MM.1S (cell line): ENCODE measurements around the gene GTPBP6.
"Not testable (repeated sequence)": the region's sequence is repeated elsewhere in the genome, so short reads cannot be mapped to it uniquely, and the experiment has no call there.

Experiments
- DNase-seq: peaks from one replicate; pipeline ENCODE4 v3.0.0-alpha.2; 2015
- H2AFZ ChIP-seq: fragments of 300-600 bp; sonication (generic); 2 replicates; pipeline ENCODE4 v1.6.0; 2016; ENCODE audit warnings: antibody characterized with exemption, low read length
- H3F3A ChIP-seq: fragments of 300-600 bp; sonication (generic); 2 replicates; pipeline ENCODE4 v1.6.1; 2016; ENCODE audit warnings: mild to moderate bottlenecking, antibody characterized with exemption, low read length, moderate library complexity, mixed read lengths; ENCODE audit not compliant: insufficient read depth
- H3K27ac ChIP-seq: fragments of 300-600 bp; sonication (generic); 2 replicates; pipeline ENCODE4 v1.5.1; 2016; ENCODE audit warnings: mild to moderate bottlenecking, low read length
- H3K27me3 ChIP-seq: fragments of 300-600 bp; sonication (generic); replicated peaks from 2 replicates; pipeline ENCODE4 v1.6.0; 2016; ENCODE audit warnings: low read length; ENCODE audit not compliant: insufficient read depth
- H3K36me3 ChIP-seq: fragments of 300-600 bp; sonication (generic); replicated peaks from 2 replicates; pipeline ENCODE4 v1.6.1; 2016; ENCODE audit warnings: mild to moderate bottlenecking, low read length, mixed read lengths; ENCODE audit not compliant: insufficient read depth
- H3K4me1 ChIP-seq: fragments of 300-600 bp; sonication (generic); 2 replicates; pipeline ENCODE4 v1.6.1; 2016; ENCODE audit warnings: low read length, mixed read lengths
- H3K4me2 ChIP-seq: fragments of 300-600 bp; sonication (generic); 2 replicates; pipeline ENCODE4 v1.6.0; 2016; ENCODE audit warnings: low read depth, low read length
- H3K4me3 ChIP-seq: fragments of 300-600 bp; sonication (generic); 2 replicates; pipeline ENCODE4 v1.5.1; 2016; ENCODE audit warnings: low read length, mixed read lengths
- H3K79me2 ChIP-seq: fragments of 300-600 bp; sonication (generic); 2 replicates; pipeline ENCODE4 v1.6.1; 2016; ENCODE audit warnings: mixed run types, low read length, mixed read lengths
- H3K9ac ChIP-seq: fragments of 300-600 bp; sonication (generic); 2 replicates; pipeline ENCODE4 v1.6.1; 2016; ENCODE audit warnings: low read length, mixed read lengths
- H3K9me2 ChIP-seq: fragments of 300-600 bp; sonication (generic); replicated peaks from 2 replicates; pipeline ENCODE4 v1.6.1; 2016; ENCODE audit warnings: mild to moderate bottlenecking, low read length, mixed read lengths; ENCODE audit not compliant: insufficient read depth
- H3K9me3 ChIP-seq: fragments of 300-600 bp; sonication (generic); replicated peaks from 2 replicates; pipeline ENCODE4 v1.6.1; 2016; ENCODE audit warnings: mild to moderate bottlenecking, low read length, mixed read lengths; ENCODE audit not compliant: insufficient read depth
- H4K20me1 ChIP-seq: fragments of 300-600 bp; sonication (generic); 2 replicates; pipeline ENCODE4 v1.6.1; 2016; ENCODE audit warnings: mild to moderate bottlenecking, low read length, moderate library complexity, mixed read lengths; ENCODE audit not compliant: insufficient read depth
- EZH2 ChIP-seq: fragments of 300-600 bp; sonication (generic); optimal IDR thresholded peaks from 2 replicates; pipeline ENCODE3; 2017; ENCODE audit warnings: low read depth, mild to moderate bottlenecking, antibody characterized with exemption, low read length, mixed read lengths
- EZH2phosphoT487 ChIP-seq: fragments of 300-600 bp; sonication (generic); IDR thresholded peaks from 2 replicates; pipeline ENCODE4 v1.6.1; 2018; ENCODE audit warnings: antibody characterized with exemption, low read length
- TF ChIP-seq, protein P1 (sequence below): fragments of 300-600 bp; sonication (generic); IDR thresholded peaks from 2 replicates; pipeline ENCODE4 v1.5.1; 2016; ENCODE audit warnings: antibody characterized with exemption, low read length, mixed read lengths

GTPBP6 gene

DNA sequence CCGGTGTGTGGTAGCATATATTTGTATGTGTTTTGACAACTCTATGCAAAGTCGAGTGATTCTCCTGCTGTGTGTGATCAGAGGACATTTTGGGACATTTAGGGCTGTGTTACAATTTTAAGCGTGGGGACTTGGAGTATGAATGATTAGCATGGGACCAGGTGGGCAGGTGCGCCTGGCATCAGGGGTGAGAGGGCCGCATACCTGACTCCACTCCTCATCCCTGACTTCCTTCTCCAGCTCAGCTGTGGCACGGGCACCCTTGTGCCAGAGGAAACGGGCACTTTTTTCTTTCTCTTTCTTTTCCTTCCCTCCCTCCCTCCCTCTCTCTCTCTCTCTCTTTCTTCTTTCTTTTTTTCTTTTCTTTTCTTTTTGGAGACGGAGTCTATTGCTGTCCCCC is 53.1 kb downstream of the GTPBP6 start:
- Histone ChIP-seq H3K4me2 (no peak overlapping the region), H3F3A (no peaks in the 10 kb centered on the region), H3K9me3 (no peaks in the 10 kb centered on the region), H3K36me3 (no peaks in the 10 kb centered on the region), H4K20me1 (no peaks in the 10 kb centered on the region), H3K4me1 (no peaks in the 10 kb centered on the region), H2AFZ (no peak overlapping the region), H3K79me2 (no peaks in the 10 kb centered on the region), H3K4me3 (no peak overlapping the region), H3K9ac (no peak overlapping the region), H3K27me3 (no peaks in the 10 kb centered on the region), H3K27ac (no peak overlapping the region), H3K9me2 (no peaks in the 10 kb centered on the region)
- no peak for DNase-seq
- TF ChIP-seq, protein P1, sequence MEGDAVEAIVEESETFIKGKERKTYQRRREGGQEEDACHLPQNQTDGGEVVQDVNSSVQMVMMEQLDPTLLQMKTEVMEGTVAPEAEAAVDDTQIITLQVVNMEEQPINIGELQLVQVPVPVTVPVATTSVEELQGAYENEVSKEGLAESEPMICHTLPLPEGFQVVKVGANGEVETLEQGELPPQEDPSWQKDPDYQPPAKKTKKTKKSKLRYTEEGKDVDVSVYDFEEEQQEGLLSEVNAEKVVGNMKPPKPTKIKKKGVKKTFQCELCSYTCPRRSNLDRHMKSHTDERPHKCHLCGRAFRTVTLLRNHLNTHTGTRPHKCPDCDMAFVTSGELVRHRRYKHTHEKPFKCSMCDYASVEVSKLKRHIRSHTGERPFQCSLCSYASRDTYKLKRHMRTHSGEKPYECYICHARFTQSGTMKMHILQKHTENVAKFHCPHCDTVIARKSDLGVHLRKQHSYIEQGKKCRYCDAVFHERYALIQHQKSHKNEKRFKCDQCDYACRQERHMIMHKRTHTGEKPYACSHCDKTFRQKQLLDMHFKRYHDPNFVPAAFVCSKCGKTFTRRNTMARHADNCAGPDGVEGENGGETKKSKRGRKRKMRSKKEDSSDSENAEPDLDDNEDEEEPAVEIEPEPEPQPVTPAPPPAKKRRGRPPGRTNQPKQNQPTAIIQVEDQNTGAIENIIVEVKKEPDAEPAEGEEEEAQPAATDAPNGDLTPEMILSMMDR, result no peak
- TF ChIP-seq EZH2phosphoT487 (no peak), EZH2 (no peak)

DNA sequence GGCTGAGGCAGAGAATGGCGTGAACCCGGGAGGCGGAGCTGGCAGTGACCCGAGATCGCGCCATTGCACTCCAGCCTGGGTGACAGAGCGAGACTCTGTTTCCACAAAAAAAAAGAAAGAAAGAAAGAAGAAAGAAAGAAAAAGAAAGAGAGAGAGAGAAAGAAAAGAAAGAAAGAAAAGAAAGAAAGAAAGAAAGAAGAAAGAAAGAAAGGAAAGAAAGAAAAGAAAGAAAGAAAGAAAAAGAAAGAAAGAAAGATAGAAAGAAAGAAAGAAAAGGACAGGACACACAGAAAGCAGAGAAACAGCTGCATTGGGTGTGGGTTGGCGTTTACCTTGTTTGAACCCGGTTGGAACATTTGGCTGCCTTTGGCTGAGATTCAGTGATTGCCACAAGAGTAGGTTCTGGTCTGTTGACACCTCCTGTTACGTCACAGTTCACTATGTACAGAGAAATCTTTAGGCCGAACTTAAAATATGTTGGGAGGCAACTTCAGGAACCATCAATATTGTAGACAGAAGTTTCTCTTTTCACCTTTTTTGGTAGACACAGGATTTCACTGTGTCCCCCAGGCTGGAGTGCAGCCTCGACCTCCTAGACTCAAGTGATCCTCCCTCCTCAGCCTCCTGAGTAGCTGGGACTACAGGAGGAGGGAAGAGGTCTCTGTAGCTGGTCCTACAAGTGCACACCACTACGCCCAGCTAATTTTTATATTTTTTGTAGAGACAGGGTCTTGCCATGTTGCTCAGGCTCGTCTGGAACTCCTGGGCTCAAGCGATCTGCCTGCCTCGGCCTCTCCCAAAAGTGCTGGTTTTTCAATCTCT is 53.8 kb downstream of the GTPBP6 start:
- no peaks in the 10 kb centered on the region for H3K36me3 ChIP-seq
- no peak overlapping the region for H3K9ac ChIP-seq
- no peaks in the 10 kb centered on the region for H3K27me3 ChIP-seq
- H3K4me1 ChIP-seq, result no peaks in the 10 kb centered on the region
- H3K9me2 ChIP-seq, result no peaks in the 10 kb centered on the region
- H3K4me2 ChIP-seq, result no peak overlapping the region
- DNase-seq, result no peak
- H3K27ac ChIP-seq, result no peak overlapping the region
- no peaks in the 10 kb centered on the region for H3K9me3 ChIP-seq
- H3F3A ChIP-seq, result no peaks in the 10 kb centered on the region
- H3K4me3 ChIP-seq, result no peak overlapping the region
- no peak overlapping the region for H2AFZ ChIP-seq
- H4K20me1 ChIP-seq, result no peaks in the 10 kb centered on the region
- TF ChIP-seq EZH2, result no peak
- no peak for TF ChIP-seq EZH2phosphoT487
- TF ChIP-seq, protein P1, result no peak
- no peaks in the 10 kb centered on the region for H3K79me2 ChIP-seq

DNA sequence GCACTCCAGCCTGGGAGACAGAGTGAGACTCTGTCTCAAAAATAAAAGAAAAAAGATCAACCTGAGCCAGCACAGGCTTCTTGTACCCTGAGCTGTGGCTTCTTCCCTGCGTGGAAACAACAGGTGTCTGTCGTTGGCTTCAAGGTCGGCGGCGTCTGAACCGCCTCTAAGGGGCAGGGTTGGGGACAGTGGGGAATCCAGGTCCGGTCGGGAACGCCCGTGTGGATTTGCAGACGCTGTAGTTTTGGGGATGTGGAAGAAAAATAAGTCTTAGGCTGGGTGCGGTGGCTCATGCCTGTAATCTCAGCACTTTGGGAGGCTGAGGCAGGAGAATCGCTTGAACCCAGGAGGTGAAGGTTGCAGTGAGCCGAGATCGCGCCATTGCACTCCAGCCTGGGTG is 54.6 kb downstream of the GTPBP6 start:
- H3K4me2 ChIP-seq, H2AFZ ChIP-seq, H3K9me3 ChIP-seq, H3K9ac ChIP-seq, H3K4me1 ChIP-seq, H3K79me2 ChIP-seq, H3F3A ChIP-seq, H3K36me3 ChIP-seq, H4K20me1 ChIP-seq, H3K27me3 ChIP-seq, H3K9me2 ChIP-seq, H3K27ac ChIP-seq, H3K4me3 ChIP-seq, DNase-seq: not testable (repeated sequence)

DNA sequence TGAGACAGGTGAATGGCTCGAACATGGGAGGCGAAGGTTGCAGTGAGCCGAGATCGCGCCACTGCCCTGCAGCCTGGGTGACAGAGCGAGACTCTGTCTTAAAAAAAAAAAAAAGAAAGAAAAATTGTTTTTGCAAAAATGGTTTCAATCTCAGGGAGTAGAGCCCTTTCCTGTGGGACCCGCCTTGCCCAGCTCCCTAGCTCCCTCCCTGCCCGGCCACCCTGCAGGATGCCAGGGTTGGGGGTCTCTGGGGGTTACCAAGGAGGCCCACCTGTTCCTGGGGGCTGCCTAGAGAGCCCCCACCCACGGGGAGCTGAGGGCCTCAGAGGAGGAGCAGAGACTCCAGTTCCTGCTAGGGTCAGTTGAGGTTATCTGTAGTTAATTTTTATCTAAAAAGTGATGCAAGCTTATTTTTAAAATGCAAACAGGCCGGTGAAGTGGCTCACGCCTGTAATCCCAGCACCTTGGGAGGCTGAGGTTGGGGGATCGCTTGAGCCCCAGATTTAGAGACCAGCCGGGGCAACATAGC is 56.2 kb downstream of the GTPBP6 start:
- Histone ChIP-seq H3K9me2 (no peaks in the 10 kb centered on the region), H3K4me2 (no peak overlapping the region), H3K4me3 (no peak overlapping the region), H3K9ac (no peak overlapping the region), H3K27ac (no peak overlapping the region), H3K9me3 (no peaks in the 10 kb centered on the region), H2AFZ (no peak overlapping the region), H3K79me2 (no peaks in the 10 kb centered on the region), H3F3A (no peaks in the 10 kb centered on the region), H4K20me1 (no peaks in the 10 kb centered on the region), H3K4me1 (no peaks in the 10 kb centered on the region), H3K36me3 (no peaks in the 10 kb centered on the region), H3K27me3 (no peaks in the 10 kb centered on the region)
- no peak for DNase-seq
- TF ChIP-seq EZH2phosphoT487, result no peak
- no peak for TF ChIP-seq EZH2
- TF ChIP-seq, protein P1, result no peak
